ENCODE results near the gene HSF2BP. TPM values are rescaled to one million over a fixed set of nuclear protein-coding genes. Genes with fewer than 3 reads are reported as not detected.

Gene HSF2BP
- total RNA-seq = 1.3 and 2.8 TPM in 2 replicates

GRCh38 chr21:43659136-43660000 is at the start of gene HSF2BP, which contains the start of gene RRP1B:
TSS of gene HSF2BP (minus strand) at chr21:43659488. CDS start at chr21:43658096, 1,392 bp downstream.
TSS of gene RRP1B (plus strand) at chr21:43659560. CDS start at chr21:43659665, 105 bp downstream.

Other genes with a start within 250 kb of the HSF2BP start
- 0.98 and 7.6 TPM in 2 replicates for gene SIK1, start 232.4 kb downstream of the HSF2BP start, total RNA-seq
- gene RRP1B, start 72 bp upstream of the HSF2BP start, total RNA-seq = 13.9 and 23.4 TPM in 2 replicates
- gene PDXK, start 59.6 kb upstream of the HSF2BP start, total RNA-seq = 138 and 187 TPM in 2 replicates
- 12.9 and 26.7 TPM in 2 replicates for gene CSTB, start 116.8 kb upstream of the HSF2BP start, total RNA-seq
- gene RRP1, start 130.1 kb upstream of the HSF2BP start, total RNA-seq = 14.0 and 24.6 TPM in 2 replicates
- 88.6 and 122 TPM in 2 replicates for gene AGPAT3, start 205.7 kb upstream of the HSF2BP start, total RNA-seq

Data from smooth muscle cell of the pulmonary artery (primary cell).